Heart right ventricle (tissue), 16 donors: ENCODE measurements around the gene PRDM2. TPM values are rescaled to one million over a fixed set of nuclear protein-coding genes. Genes with fewer than 3 reads are reported as not detected.

ENCODE experiments used
- ATAC-seq, 8 donors: fragments of 200-7000 bp; cut with Tn5 transposase; one replicate each; pipeline ENCODE4 v1.9.1; 2020; ENCODE audit warnings: mild to moderate bottlenecking in 8 of 8, moderate library complexity in 8 of 8, moderate number of reproducible peaks in 1 of 8
- DNase-seq, 2 donors: peaks; one replicate each; pipeline ENCODE4 v3.0.0-alpha.2; 2020
- H3K27ac ChIP-seq, 10 donors: fragments of 200-600 bp; sonication (generic) in 2 of 10; one replicate each; pipeline versions ENCODE4 v1.5.0 to v1.8.0; 2020 to 2022; ENCODE audit warnings: mild to moderate bottlenecking in 3 of 10
- H3K27me3 ChIP-seq, 7 donors: fragments of 200-600 bp; one replicate each; pipeline ENCODE4 v1.8.0; 2021 to 2022; ENCODE audit warnings: mild to moderate bottlenecking in 2 of 7
- H3K36me3 ChIP-seq, 9 donors: fragments of 200-600 bp; sonication (generic) in 1 of 9; one replicate each; pipeline versions ENCODE4 v1.5.0 to v1.8.0; 2020 to 2022; ENCODE audit warnings: mild to moderate bottlenecking in 2 of 9
- H3K4me1 ChIP-seq, 9 donors: fragments of 200-600 bp; sonication (generic) in 1 of 9; one replicate each; pipeline versions ENCODE4 v1.5.0 to v1.8.0; 2020 to 2022; ENCODE audit warnings: mild to moderate bottlenecking in 4 of 9
- H3K4me3 ChIP-seq, 10 donors: fragments of 200-600 bp; sonication (generic) in 2 of 10; one replicate each; pipeline versions ENCODE4 v1.5.0 to v1.8.0; 2020 to 2022; ENCODE audit warnings: mild to moderate bottlenecking in 7 of 10, moderate library complexity in 2 of 10
- H3K9me3 ChIP-seq, 11 donors: fragments of 200-600 bp in 10 of 11; sonication (generic) in 2 of 11; one replicate each; pipeline versions ENCODE4 v1.5.0 to v1.8.0; 2013 to 2022; ENCODE audit warnings: mild to moderate bottlenecking in 2 of 11, control low read depth in 1 of 11, moderate library complexity in 1 of 11
- WGBS, 2 donors: extraction: QIAGEN DNeasy Blood & Tissue Kit; methylation state at CpG; one replicate each; pipeline ENCODE4 v1.1.7; 2013; ENCODE audit warnings: inconsistent platforms in 1 of 2; 5-methylcytosine and 5-hydroxymethylcytosine counted together
- intact Hi-C, 10 donors: fragments of 100-400 bp; cut with DNase I; formaldehyde crosslinking; loops; one replicate each; pipeline versions ENCODE4 v1.11.1 to v1.14.2; 2022
- polyA plus RNA-seq, 2 donors: library from polyadenylated mRNA; stranded (reverse); fragments of 200-250 nt; gene quantifications; one replicate each; pipeline ENCODE4 v1.2.3, GENCODE V29; 2013
- total RNA-seq, 10 donors: library from RNA; stranded (reverse); fragmentation: NEBNext Ultra II Directional in 3 of 10; extraction: Animal tissue kit (Norgen Biotek cat#: 25700) in 3 of 10; gene quantifications; one replicate each; pipeline versions ENCODE4 v1.2.1 to v1.2.4, GENCODE V29; 2021 to 2023
- TF ChIP-seq, protein P1 (sequence below), 9 donors: fragments of 200-600 bp; sonication (generic) in 2 of 9; IDR thresholded peaks; one replicate each; pipeline versions ENCODE4 v1.5.0 to v1.8.0; 2021 to 2022; ENCODE audit warnings: antibody characterized with exemption in 9 of 9, mild to moderate bottlenecking in 5 of 9, moderate library complexity in 1 of 9
- donor health status: Arrhythmogenic right ventricular cardiomyopathy.
- donor health status: ischemic (EF 13 %, LVEDD 7.1; RV severe dilation, severe dysfunction).
- donor health status: healthy with polysubstance abuse.
- donor health status: DM: no; HTN: yes; CAD: no.
- donor health status: DM: no; HTN: no; CAD: no.
- donor health status: ischemic (EF 25% LVEDD 6.9; RV normal size, moderate dysfunction).
- donor health status: ischemic (EF 25% LVEDD 5.7; RV mildly dilated, moderate dysfunction).
- donor health status: healthy.
- donor health status: DM: yes; HTN: yes; CAD: no.
- donor health status: Ischemic cardiomyopathy.
- donor health status: ischemic (EF 35%, LVEDD 5.7; RV mildly dilated, moderate dysfunction).
- donor health status: nonischemic (EF 11% LVEDD 7.7; RV severe dilation, severe dysfunction).
- donor health status: DM: yes; HTN: yes; CAD: no.
- donor health status: PGD.
- donor health status: ischemic (EF 29% LVEDD 5.4; RV normal size, mild dysfunction).
- donor health status: nonischemic (EF 23%, LVEDD 6.1; RV moderate dilation, normal function).

PRDM2 gene
- total and polyA plus RNA-seq, 12 donors: 10.3 to 57.3 (median 42.4) TPM

DNA sequence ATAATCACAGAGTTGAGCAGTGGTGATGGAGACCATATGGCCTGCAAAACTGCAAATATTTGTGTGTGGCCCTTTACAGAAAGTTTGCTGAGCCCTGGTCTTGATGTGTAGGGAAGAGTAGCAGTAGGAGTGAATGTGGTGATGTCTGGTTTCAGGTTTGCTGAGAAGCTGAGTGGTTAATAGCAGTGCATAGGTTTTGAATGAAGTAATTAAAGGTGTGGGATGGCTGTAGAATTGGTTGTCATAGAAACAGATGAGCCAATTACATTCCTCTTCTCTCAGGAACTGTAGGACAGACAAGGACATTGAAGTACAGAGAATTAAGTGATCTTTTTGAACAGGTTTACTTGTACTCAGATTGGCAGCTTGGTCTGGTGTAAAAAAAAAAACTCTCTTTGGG, 37.4 kb downstream of the PRDM2 start:
- intact Hi-C loops: no loop called here
- H3K27ac ChIP-seq: no peak overlapping the region

DNA sequence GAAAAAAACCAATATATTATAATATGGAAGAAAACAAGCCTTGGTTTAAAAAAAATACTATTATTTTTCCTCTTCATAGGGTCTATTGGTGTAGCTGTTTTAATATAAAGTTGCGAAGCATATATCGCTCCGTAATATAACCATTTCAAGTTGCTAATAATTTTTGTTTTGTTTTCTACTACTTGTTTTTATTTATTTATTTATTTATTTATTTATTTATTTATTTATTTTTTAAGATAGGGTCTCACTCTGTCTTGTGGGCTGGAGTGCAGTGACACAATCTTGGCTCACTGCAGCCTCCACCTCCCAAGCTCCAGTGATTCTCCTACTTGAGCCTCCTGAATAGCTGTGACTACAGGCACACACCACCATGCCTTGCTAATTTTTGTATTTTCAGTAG, 46.4 kb downstream of the PRDM2 start:
- peaks cover 0 to 25% (median 17%) of the 10 kb centered on the region in 9 donors for H3K4me1 ChIP-seq

More for the DNA sequence above, 37.4 kb downstream of the PRDM2 start:
- H3K9me3 ChIP-seq: no peaks in the 10 kb centered on the region
- peaks cover 0 to 10% (median 0%) of the 10 kb centered on the region in 9 donors for H3K36me3 ChIP-seq
- DNase-seq (no peak), ATAC-seq (no peak)
- TF ChIP-seq, protein P1, sequence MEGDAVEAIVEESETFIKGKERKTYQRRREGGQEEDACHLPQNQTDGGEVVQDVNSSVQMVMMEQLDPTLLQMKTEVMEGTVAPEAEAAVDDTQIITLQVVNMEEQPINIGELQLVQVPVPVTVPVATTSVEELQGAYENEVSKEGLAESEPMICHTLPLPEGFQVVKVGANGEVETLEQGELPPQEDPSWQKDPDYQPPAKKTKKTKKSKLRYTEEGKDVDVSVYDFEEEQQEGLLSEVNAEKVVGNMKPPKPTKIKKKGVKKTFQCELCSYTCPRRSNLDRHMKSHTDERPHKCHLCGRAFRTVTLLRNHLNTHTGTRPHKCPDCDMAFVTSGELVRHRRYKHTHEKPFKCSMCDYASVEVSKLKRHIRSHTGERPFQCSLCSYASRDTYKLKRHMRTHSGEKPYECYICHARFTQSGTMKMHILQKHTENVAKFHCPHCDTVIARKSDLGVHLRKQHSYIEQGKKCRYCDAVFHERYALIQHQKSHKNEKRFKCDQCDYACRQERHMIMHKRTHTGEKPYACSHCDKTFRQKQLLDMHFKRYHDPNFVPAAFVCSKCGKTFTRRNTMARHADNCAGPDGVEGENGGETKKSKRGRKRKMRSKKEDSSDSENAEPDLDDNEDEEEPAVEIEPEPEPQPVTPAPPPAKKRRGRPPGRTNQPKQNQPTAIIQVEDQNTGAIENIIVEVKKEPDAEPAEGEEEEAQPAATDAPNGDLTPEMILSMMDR (IDR thresholded peaks at IDR 0.05): no peak
- H3K4me3 ChIP-seq: no peak overlapping the region
- H3K4me1 ChIP-seq: peaks cover 0 to 18% (median 0%) of the 10 kb centered on the region in 9 donors
- H3K27me3 ChIP-seq: no peaks in the 10 kb centered on the region

DNA sequence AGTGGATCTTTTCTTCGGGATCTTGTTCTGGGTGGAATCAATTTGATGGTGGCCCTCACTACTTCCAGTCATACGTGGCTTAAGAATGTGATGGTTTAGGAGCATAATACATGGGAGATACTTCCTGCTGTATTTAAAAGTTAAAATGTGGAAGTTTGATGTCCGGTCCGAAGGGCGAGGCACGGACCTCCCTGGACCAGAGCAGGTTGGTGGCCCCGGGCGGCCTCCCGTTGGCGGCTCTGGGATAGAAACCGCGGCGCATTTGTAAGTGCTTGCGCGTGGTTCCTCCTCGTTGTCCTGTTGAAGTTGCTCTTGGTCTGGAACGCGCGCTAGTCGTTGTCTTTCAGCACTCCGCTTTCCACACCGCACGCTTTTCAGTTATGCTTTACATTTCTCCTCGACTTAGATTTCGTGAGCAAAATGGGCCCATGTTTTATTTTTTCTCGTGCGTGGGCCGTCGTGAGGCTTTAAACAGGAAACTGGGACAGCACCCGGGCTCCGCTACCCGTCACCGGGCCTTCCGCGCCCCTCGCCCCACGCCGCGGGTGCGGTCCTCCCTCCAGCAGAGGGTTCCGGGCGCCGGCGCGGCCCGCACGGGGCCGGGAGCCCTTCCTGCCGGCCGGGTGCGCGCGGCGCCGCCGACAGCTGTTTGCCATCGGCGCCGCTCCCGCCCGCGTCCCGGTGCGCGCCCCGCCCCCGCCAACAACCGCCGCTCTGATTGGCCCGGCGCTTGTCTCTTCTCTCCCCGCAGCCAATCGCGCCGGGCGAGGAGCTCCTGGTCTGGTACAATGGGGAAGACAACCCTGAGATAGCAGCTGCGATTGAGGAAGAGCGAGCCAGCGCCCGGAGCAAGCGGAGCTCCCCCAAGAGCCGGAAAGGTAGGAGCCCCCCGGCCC, 48.9 kb downstream of the PRDM2 start:
- peak; percentile 97 to 99 (median 98) for ATAC-seq
- peak overlapping the region; percentile 64 to 98 (median 94) for H3K27ac ChIP-seq
- no peaks in the 10 kb centered on the region for H3K27me3 ChIP-seq
- TF ChIP-seq, protein P1 (IDR thresholded peaks at IDR 0.05): peak in 4 of 9 donors; percentile 20 to 47 (median 36)
- H3K4me1 ChIP-seq: peaks cover 0 to 50% (median 40%) of the 10 kb centered on the region in 9 donors
- intact Hi-C loops: loop anchor here in 3 of 10 donors (2.0 to 5.0 kb wide), 2 partner anchors 48 to 58 kb away; partner anchors contain the start of gene PRDM2 (in 2 of the 3)
- H3K9me3 ChIP-seq: no peaks in the 10 kb centered on the region
- peak; percentile 96 to 98 for DNase-seq
- peak overlapping the region; percentile 64 to 96 (median 90) for H3K4me3 ChIP-seq
- WGBS, 2 donors: 1% methylated on average over 73 to 83 of the region's 83 CpGs
- peaks cover 0 to 14% (median 0%) of the 10 kb centered on the region in 9 donors for H3K36me3 ChIP-seq

More for the DNA sequence above, 46.4 kb downstream of the PRDM2 start:
- intact Hi-C loops: loop anchor here in 1 of 10 donors (5.0 kb wide), 1 partner anchor 61 kb away; no protein-coding TSS in a partner anchor
- 98 to 99% methylated on average over 3 of the region's 3 CpGs for WGBS, 2 donors
- Histone ChIP-seq H3K27me3 (no peaks in the 10 kb centered on the region), H3K27ac (no peak overlapping the region), H3K4me3 (no peak overlapping the region), H3K36me3 (peaks cover 0 to 16% (median 0%) of the 10 kb centered on the region in 9 donors), H3K9me3 (no peaks in the 10 kb centered on the region)
- ATAC-seq (no peak), DNase-seq (no peak)
- TF ChIP-seq, protein P1 (IDR thresholded peaks at IDR 0.05): no peak

DNA sequence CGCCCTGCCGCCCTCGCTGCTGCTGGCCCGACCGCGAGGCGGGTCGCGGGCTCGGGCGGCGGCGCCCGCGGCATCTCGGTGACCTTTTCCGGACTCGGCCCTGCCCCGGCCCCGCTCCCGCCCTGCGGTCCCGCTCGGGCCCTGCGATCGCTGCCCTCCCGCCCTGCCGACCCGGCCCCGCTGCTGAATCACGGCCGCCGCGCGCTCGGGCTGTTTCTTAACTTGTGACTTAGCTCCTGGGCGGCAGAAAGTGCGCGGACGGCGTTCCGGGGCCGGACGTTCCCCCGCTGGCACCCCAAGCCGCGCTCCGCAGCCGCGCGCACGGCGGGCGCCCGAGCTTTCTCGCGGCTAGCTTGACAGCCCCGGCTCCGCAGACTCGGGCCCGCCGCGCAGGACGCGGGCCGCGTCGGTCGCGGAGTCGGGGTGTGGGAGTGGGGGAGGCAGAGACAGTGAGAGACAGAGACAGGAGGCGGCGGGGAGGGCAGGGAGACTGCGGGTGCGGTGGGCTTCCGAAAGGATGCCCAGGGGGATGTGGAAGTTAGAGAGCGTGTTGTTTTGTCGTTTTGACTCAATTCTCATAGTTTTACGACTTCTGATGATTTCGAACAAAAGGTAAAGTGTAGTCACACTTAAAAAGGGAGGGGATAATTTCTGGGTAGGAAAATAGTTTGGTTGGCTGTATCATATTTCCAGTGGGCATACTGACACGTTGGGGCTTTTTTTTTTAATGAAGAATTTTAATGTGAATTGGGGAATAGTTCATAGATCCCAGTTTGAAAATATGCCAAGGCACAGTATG, 49.8 kb downstream of the PRDM2 start:
- peak overlapping the region; percentile 64 to 98 (median 94) for H3K27ac ChIP-seq
- intact Hi-C loops: loop anchor here in 4 of 10 donors (2.0 to 10.0 kb wide), 3 partner anchors 45 to 58 kb away; partner anchors contain the start of gene PRDM2 (in 3 of the 4)
- TF ChIP-seq, protein P1 (IDR thresholded peaks at IDR 0.05): no peak
- DNase-seq (peak; percentile 46 to 70), ATAC-seq (peak in 6 of 8 donors; percentile 3 to 52 (median 26))
- H3K4me3 ChIP-seq: peak overlapping the region; percentile 64 to 96 (median 90)
- 0% methylated on average over 57 to 81 of the region's 81 CpGs for WGBS, 2 donors
- H3K9me3 ChIP-seq: no peaks in the 10 kb centered on the region
- no peaks in the 10 kb centered on the region for H3K27me3 ChIP-seq
- peaks cover 0 to 59% (median 49%) of the 10 kb centered on the region in 9 donors for H3K4me1 ChIP-seq
- H3K36me3 ChIP-seq: peaks cover 0 to 14% (median 0%) of the 10 kb centered on the region in 9 donors
